8988T (cell line): ENCODE data around the gene ATP6V1B1.

Source experiments
- DNase-seq: peaks from one replicate; pipeline ENCODE4 v3.0.0; 2011

The ATP6V1B1 gene

GRCh38 chr2:70935468-70936164 lies at the start of gene ATP6V1B1:
ATP6V1B1 (plus strand) TSS chr2:70935900; CDS start chr2:70935955, 55 bp downstream.
- no peak for DNase-seq

- no peak for DNase-seq
Measured at GRCh38 chr2:70886541-70886987, 49.1 kb upstream of the ATP6V1B1 start.

GRCh38 chr2:70887208-70887549 lies 48.5 kb upstream of the ATP6V1B1 start:
- no peak for DNase-seq

GRCh38 chr2:70887550-70888246 lies 48.0 kb upstream of the ATP6V1B1 start:
- DNase-seq, result no peak

- DNase-seq, result no peak
Measured at GRCh38 chr2:70888366-70888922, 47.3 kb upstream of the ATP6V1B1 start.

GRCh38 chr2:70888923-70889715 lies 46.6 kb upstream of the ATP6V1B1 start:
- no peak for DNase-seq

GRCh38 chr2:70889716-70890037 lies 46.0 kb upstream of the ATP6V1B1 start:
- no peak for DNase-seq

GRCh38 chr2:70890469-70891065 lies 45.1 kb upstream of the ATP6V1B1 start:
- no peak for DNase-seq

GRCh38 chr2:70891572-70892357 lies 43.9 kb upstream of the ATP6V1B1 start:
- no peak for DNase-seq

- no peak for DNase-seq
Measured at GRCh38 chr2:70892750-70893149, 43.0 kb upstream of the ATP6V1B1 start.

- DNase-seq, result no peak
Measured at GRCh38 chr2:70893186-70893585, 42.5 kb upstream of the ATP6V1B1 start.

GRCh38 chr2:70894765-70895164 lies 40.9 kb upstream of the ATP6V1B1 start:
- no peak for DNase-seq

GRCh38 chr2:70895249-70895648 lies 40.5 kb upstream of the ATP6V1B1 start:
- no peak for DNase-seq

- DNase-seq, result no peak
Measured at GRCh38 chr2:70895998-70896764, 39.5 kb upstream of the ATP6V1B1 start.

GRCh38 chr2:70896765-70897202 lies 38.9 kb upstream of the ATP6V1B1 start:
- no peak for DNase-seq

- no peak for DNase-seq
Measured at GRCh38 chr2:70897203-70897976, 38.3 kb upstream of the ATP6V1B1 start.

- no peak for DNase-seq
Measured at GRCh38 chr2:70897977-70898226, 37.8 kb upstream of the ATP6V1B1 start.

GRCh38 chr2:70898363-70899240 lies 37.1 kb upstream of the ATP6V1B1 start:
- no peak for DNase-seq

- no peak for DNase-seq
Measured at GRCh38 chr2:70901227-70902066, 34.3 kb upstream of the ATP6V1B1 start.
